NCI-H128 (cell line): ENCODE data around the gene SMARCA4.

Source experiments
- DNase-seq: peaks from one replicate; lab custom pipeline; 2025; ENCODE audit not compliant: unreplicated experiment; lab: John Stamatoyannopoulos, UW

Gene SMARCA4

GRCh38 chr19:11007385-11007784 lies 46.6 kb downstream of the SMARCA4 start:
- no peak for DNase-seq

- no peak for DNase-seq
Observed at GRCh38 chr19:11007962-11008532, 47.2 kb downstream of the SMARCA4 start.

DNA sequence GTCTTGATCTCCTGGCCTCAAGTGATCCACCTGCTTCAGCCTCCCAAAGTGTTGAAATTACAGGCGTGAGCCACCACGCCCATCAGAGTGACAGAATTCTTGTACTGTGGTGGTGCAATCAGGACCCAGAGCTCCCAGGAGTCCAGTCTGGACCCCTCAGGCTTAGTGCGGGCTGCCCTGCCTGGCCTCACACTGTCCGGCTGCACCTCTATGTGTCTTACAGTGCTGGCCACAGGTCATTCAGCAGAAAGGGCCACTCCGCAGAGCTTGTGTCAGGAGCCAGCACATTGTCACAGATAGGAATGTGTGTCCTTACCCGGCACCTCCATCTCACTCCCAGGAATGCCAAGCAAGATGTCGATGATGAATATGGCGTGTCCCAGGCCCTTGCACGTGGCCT lies 49.2 kb downstream of the SMARCA4 start:
- no peak for DNase-seq

DNA sequence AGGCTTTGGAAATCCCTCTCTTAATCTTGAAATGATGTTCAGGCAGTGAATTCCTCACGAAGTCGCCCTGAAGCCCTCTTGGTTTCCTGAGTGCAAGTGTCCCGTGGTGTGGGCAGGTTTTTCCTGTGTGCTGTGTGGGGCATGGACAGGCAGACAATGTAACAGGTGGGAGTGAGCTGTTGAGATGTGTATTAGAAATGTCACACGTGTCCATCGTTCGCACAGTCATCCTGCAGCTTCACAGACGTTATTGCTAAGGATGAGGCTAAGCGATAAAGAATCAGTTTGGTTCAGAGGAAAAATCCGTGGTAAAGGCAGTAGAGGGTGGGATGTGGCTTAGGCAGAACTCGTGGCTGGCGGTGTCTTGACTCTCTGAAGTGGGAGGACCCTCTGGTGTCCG lies 51.7 kb downstream of the SMARCA4 start:
- no peak for DNase-seq

- DNase-seq = no peak
Observed at GRCh38 chr19:11013771-11014170, 52.9 kb downstream of the SMARCA4 start.

DNA sequence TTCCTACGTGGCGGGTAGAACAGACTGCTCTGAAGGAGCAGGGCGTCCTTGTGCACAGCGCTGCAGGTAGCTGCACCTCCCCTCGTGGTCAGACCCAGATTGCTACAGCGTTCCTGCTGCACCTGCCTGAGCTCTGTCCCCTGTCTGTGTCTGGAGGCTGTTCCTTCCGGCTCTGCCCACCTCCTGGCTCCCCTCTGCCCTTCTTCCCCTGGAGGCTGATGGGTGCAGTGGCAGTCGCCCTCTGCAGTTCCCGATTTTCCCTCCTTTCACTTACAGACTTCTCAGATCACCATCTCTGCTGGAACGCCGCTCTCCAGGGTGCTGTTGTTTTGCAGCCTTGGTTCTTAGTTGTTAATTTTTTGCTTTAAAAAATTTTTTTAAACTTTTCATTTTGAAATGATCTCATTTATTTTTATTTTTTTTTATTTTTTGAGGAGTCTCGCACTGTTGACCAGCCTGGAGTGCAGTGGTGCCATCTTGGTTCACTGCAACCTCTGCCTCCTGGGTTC lies 53.6 kb downstream of the SMARCA4 start:
- no peak for DNase-seq

DNA sequence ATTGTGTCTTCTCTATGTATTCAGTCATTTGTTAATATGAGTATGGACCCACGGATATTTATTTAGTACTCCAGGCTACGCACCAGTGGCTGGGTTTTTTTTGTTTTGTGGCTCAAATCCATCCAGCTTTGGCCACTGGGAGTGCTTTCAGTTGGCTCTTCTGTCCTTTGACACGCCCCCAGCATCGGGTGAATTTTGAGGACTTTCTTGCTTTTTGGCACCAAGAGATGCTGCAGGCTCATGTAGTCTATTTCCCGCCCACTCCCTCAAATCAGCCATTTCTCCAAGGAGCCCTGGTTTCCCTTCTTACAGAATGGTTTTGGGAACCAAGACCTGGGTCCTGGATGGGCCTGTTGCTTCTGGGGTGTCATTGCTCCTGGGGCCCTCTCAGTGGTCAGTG lies 55.8 kb downstream of the SMARCA4 start:
- no peak for DNase-seq

DNA sequence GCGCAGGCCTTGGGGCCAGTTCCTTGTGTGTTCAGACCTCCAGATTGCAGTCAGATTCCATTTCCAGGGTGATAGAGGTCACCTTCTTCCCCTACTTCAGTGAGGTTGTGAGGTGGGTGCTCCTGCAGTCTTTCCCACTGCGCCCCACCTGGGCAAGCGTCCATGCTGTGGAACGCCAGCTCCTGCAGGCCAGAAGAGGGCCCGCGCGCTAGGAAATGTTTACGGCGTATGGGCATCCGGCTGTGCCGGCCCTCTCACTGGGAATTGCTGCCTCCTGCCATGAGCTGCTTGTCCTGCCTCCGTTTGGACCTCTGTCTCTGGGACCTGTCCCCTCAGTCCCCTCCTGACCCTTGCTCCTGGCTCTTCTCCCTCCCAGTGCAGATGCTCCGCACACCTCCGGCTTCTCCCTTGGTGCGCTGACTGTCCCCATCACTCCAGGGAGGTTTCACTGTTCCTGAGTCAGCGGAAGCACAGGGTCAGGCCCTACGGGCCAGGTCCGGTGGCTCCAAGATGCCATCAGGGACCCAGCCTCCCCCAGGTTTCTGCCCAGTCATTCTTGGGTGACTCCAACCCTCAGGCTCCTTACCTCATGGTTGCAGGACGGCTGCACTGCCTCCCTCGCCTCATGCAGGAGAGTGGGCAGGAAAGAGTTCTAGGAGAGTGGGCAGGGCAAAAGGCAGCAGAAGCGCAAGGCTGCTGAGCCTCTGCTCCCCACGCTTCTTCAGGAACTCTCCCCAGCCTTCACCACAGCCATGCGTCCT lies 56.6 kb downstream of the SMARCA4 start:
- no peak for DNase-seq

GRCh38 chr19:11018179-11018578 lies 57.3 kb downstream of the SMARCA4 start:
- no peak for DNase-seq

DNA sequence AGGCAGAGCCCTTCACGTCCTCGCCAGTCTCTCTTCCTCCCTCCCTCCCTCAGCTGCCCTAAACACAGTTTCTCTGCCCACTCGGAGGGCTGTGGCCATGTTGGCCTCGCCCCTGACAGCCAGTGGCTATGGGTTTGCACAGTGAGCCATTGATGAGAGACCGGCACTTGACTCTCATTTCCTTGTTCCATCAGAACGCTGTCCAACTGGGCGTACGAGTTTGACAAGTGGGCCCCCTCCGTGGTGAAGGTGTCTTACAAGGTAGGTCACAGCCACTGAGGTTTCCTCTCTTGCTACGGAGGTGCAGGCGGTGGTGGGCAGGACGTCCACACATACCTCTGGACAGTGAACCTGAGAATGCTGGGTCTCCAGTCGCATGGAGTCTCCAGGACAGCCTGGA lies 57.9 kb downstream of the SMARCA4 start:
- DNase-seq = no peak

DNA sequence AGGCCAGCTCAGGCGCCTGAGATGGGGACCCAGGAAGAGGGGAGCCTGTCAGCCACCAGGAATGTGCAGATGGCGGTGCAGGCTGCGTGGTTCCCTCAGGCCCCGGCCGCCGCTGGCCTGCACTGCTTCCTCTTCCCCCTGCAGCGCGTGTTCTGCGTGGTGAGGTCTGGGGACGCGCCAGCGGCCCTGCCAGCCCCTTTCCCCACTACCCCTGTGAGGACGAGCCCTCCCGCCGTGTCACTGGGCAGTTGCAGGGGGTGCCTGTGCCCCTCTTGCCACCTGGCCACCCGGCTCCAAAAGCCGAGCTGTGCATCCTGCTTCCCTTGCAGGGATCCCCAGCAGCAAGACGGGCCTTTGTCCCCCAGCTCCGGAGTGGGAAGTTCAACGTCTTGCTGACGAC lies 58.4 kb downstream of the SMARCA4 start:
- DNase-seq = no peak

DNA sequence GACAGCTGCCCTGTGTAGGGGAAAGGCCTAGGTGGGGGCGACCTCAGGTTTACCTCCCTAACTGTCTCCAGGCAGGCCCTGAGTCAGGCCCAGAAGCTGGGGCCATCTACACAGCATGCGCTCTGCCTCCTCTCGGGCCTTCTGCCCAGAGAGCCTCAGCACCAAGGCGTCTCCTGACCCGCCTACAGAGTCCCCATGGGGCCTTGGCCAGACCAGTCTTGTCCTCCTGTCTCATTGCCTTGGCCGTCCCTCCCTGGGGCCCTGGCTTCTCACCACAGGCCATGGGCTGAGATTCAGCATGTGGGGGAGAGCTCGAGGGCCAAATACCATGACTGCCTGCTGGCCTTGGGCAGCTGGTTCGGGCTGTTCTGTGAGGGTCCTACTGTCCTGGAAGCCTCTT lies 59.0 kb downstream of the SMARCA4 start:
- DNase-seq = no peak

DNA sequence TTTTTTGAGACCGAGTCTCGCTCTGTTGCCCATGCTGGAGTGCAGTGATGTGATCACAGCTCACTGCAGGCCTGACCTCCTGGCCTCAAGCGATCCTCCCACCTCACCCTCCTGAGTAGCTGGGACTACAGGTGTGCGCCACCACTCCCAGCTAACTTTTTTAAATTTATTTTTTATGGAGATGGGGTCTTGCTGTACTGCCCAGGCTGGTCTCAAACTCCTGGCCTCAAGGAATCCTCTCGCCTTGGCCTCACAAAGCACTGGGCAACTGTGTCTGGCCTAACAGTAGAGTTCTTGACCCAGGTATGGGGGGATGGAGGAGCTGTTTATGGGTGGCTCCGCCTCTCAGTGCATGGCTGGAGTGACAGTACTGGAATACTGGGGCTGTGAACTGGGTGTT lies 59.6 kb downstream of the SMARCA4 start:
- no peak for DNase-seq

DNA sequence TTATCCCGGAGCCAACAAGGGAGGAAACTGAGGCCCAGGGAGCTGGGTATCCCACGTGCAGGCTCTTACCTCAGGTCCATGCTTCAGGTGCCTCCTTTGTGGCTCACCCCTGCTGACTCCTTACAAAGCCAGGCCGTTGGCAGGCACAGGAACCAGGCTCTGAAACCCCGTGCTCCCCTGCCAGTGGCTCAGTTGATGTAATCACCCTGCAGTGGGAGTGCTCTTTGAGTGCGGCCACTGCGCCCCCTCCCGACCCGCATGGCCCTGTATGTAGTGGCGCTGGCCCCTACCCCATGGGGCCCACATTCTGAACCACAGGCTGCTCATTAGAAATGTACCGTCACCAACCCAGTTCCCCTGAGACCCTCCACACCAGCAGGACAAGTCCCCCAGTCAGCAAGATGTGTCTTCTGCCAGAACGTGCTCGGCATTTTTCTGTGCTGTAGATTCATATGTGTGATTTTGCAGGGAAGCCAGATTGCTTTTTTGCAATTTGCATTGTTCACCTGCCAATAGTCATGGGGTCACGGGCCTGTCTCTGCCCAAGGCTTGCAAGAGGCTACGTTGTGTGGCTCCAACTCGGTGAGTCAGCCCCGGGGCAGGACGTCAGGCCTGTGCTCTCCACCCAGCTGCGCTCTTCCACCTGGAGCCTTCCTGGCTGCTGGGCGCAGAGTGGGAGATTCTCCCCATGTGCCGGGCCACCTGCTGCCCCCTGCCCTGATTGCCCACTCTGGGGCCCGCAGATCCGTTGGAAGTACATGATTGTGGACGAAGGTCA lies 60.3 kb downstream of the SMARCA4 start:
- DNase-seq = no peak

- no peak for DNase-seq
Observed at GRCh38 chr19:11021760-11022144, 60.9 kb downstream of the SMARCA4 start.

GRCh38 chr19:11023016-11023415 lies 62.2 kb downstream of the SMARCA4 start:
- no peak for DNase-seq

GRCh38 chr19:11023710-11024109 lies 62.9 kb downstream of the SMARCA4 start:
- DNase-seq = no peak

GRCh38 chr19:11024259-11024658 lies 63.4 kb downstream of the SMARCA4 start:
- no peak for DNase-seq

DNA sequence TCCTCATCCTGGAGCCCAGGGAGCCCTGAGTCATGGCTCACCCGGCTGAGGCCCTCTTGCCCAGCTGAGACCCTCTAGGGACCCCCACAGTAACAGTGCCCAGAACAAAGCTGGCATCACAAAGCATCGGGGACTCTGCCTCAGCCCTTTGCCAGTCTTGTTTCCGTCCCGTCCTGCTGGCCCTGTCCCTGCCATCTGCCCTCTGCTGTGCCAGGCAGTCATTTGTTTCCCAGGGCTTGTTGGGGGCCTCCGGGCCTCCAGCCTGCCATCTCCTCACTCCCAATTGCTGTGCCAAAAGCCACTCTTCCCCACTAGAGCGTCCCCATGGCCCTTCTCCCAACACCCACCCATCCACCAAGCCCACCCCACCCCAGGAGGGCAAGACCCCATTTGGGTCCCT lies 64.2 kb downstream of the SMARCA4 start:
- DNase-seq = no peak

DNA sequence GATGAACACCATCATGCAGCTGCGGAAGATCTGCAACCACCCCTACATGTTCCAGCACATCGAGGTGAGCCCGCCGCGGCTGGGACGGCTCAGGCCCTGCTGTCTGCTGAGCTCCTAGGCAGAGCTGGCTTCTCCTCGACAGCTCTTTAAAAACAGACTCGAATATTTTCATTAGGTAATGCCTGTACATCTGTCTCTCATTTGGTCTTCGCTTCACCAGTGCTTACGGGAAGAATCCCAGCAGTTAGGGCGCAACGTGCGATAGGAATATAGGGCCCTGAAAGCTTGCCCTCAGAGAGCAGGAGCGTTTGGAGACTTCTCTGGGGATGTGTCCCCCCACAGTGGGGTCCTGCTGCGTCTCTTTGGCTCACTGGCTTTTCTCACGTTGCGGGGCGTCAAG lies 64.6 kb downstream of the SMARCA4 start:
- DNase-seq = no peak

DNA sequence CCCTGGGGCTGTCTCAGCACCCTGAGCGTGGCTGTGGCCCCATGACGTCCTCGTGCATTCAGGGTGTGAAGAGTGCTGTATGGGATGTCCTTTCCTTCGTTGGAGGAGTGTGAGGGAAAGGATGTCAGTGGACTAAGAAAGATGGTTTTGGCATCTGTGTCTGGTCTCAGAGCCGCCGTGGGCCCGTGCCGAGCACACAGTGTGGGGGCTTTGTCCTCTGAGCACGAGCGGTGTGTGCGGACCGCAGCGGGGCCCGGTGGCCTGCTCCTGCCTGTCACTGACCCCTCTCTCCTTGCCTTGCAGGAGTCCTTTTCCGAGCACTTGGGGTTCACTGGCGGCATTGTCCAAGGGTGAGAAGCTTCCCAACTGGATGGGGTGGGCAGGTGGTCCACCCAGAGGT lies 65.2 kb downstream of the SMARCA4 start:
- no peak for DNase-seq

- no peak for DNase-seq
Observed at GRCh38 chr19:11027381-11027780, 66.6 kb downstream of the SMARCA4 start.
